Measurements from ENCODE around the gene SPAG7. TPM values are rescaled to one million over a fixed set of nuclear protein-coding genes. Genes with fewer than 3 reads are reported as not detected.
A peak's percentile ranks its signal among the peaks of the same experiment; 100 is the strongest.

Gene SPAG7
- total RNA-seq, 1 experiment from 2014 or later = 23.1 TPM

DNA sequence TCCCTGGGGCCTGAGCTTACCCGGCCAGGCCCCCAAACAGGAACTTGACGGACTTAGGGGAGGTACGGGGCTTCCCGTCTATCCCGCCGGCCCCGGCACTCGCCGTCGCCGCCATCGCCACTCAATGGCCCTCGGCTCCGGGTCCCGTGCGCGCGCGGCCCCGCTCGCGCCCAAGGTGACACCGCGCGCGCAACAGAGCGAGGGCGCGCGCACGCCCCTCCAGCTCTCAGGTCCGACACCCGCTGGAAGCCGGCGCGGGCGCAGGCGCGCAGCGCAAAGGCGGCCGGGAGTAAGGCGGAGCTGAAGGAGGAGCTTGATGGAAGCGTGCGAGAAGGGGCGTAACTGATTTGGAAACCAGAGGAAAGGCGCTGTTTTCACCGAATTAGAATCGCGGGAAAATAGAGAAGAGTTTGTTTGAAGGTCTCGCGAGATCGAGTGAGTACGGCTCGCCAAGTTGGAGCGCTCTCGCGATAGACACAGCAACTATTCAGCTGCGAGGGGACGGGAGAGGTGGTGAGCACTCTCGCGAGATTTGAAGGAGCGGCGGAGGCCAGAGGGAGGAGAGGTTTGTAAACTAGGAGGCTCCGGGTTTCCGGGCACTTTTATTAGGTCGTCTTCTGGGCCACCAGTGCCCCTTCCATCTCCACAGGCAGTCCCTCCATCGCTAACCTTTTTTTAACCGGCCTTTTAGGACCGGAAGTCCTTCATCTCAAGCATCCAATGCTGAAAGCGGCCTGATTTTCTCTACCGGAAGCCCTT, 27.6 kb downstream of the SPAG7 start, which contains the start of the genes RNF167 and SLC25A11:
RNF167 (plus strand) TSS at position 473 of the 759 bp plus-strand sequence. CDS start 642 bp downstream, outside the sequence.
SLC25A11 (minus strand) TSS at position 251 of the 759 bp plus-strand sequence; CDS start at position 115, 136 bp downstream.
- no peaks in the 10 kb centered on the region for H3K27me3 ChIP-seq (replicated peaks; ENCODE audit: control insufficient read depth, insufficient read depth, low read length)
- H3K36me3 Mint-ChIP-seq (ENCODE audit: insufficient read depth, unreplicated experiment) = peaks cover 24% of the 10 kb centered on the region
- H3K9me3 Mint-ChIP-seq (ENCODE audit: unreplicated experiment) = no peaks in the 10 kb centered on the region
- H3K4me1 ChIP-seq = no peaks in the 10 kb centered on the region
- H3K4me3 ChIP-seq (ENCODE audit: low read depth, low read length) = peak within 1 kb of the TSS; percentile 73
- peak within 1 kb of the TSS; percentile 89 for H3K27ac Mint-ChIP-seq (ENCODE audit: unreplicated experiment)
- no peak for TF ChIP-seq CTCF (IDR thresholded peaks at IDR 0.05; ENCODE audit: insufficient read depth in 1 of 2, low read depth in 1 of 2, low read length in 1 of 2, severe bottlenecking in 1 of 2, unreplicated experiment in 1 of 2)
- DNase-seq = peak; percentile 91 to 94
- no peaks in the 10 kb centered on the region for H3K9me3 ChIP-seq
- H3K4me1 Mint-ChIP-seq (ENCODE audit: low read depth, unreplicated experiment) = peaks cover 5% of the 10 kb centered on the region
- intact Hi-C loops (cut with micrococcal nuclease; ENCODE audit: unreplicated experiment) = loop anchor here (1.0 to 2.0 kb wide), 3 partner anchors 9 to 31 kb away; partner anchors contain the start of gene SPAG7
- H3K36me3 ChIP-seq (ENCODE audit: control insufficient read depth, insufficient read depth, low read length) = no peaks in the 10 kb centered on the region
- no peaks in the 10 kb centered on the region for H3K27me3 Mint-ChIP-seq (ENCODE audit: insufficient read depth, unreplicated experiment)
- no TSS peak for BruUV-seq (replicated peaks)
- POLR2A ChIA-PET = interaction anchor here (0.6 to 2.6 kb wide), 10 partner anchors 12 to 301 kb away, joined by 3 to 54 read pairs (median 5); partner anchors contain the start of genes ENO3, KIF1C and SPAG7
- CTCF ChIA-PET = interaction anchor here (0.7 to 2.2 kb wide), 5 partner anchors 10 to 230 kb away, joined by 3 to 19 read pairs (median 3); partner anchors contain the start of genes ARRB2 and SPAG7
- H3K4me3 Mint-ChIP-seq (ENCODE audit: unreplicated experiment) = peak within 1 kb of the TSS; percentile 87

DNA sequence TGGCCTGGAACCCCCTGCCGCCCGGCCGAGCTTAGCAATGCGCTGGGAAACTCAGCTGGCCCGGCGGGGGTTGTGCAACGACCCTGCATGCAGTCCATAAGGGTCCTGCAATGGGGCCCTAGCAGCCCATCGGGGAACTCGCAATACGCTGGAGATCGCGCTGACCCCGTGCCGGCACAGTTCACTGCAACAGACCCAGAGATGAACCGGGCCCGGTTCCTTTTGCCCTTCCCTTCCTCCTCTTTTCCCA, 28.1 kb downstream of the SPAG7 start:
- no peaks in the 10 kb centered on the region for H3K9me3 Mint-ChIP-seq (ENCODE audit: unreplicated experiment)
- H3K27me3 Mint-ChIP-seq (ENCODE audit: insufficient read depth, unreplicated experiment) = no peaks in the 10 kb centered on the region
- CTCF ChIA-PET = interaction anchor here (0.8 to 2.2 kb wide), 3 partner anchors 28 to 43 kb away, joined by 3 to 19 read pairs (median 7); partner anchors contain the start of gene SPAG7
- no TSS peak for BruUV-seq (replicated peaks)
- DNase-seq = no peak
- H3K36me3 ChIP-seq (ENCODE audit: control insufficient read depth, insufficient read depth, low read length) = no peaks in the 10 kb centered on the region
- H3K36me3 Mint-ChIP-seq (ENCODE audit: insufficient read depth, unreplicated experiment) = peaks cover 22% of the 10 kb centered on the region
- peak overlapping the region; percentile 87 for H3K4me3 Mint-ChIP-seq (ENCODE audit: unreplicated experiment)
- H3K27me3 ChIP-seq (replicated peaks; ENCODE audit: control insufficient read depth, insufficient read depth, low read length) = no peaks in the 10 kb centered on the region
- peak overlapping the region; percentile 73 for H3K4me3 ChIP-seq (ENCODE audit: low read depth, low read length)
- TF ChIP-seq CTCF (IDR thresholded peaks at IDR 0.05; ENCODE audit: insufficient read depth in 1 of 2, low read depth in 1 of 2, low read length in 1 of 2, severe bottlenecking in 1 of 2, unreplicated experiment in 1 of 2) = no peak
- POLR2A ChIA-PET = interaction anchor here (0.9 to 2.6 kb wide), 6 partner anchors 13 to 292 kb away, joined by 3 to 54 read pairs (median 7); partner anchors contain the start of genes ENO3, KIF1C and SPAG7
- no peak overlapping the region for H3K27ac Mint-ChIP-seq (ENCODE audit: unreplicated experiment)
- peaks cover 5% of the 10 kb centered on the region for H3K4me1 Mint-ChIP-seq (ENCODE audit: low read depth, unreplicated experiment)
- intact Hi-C loops (cut with micrococcal nuclease; ENCODE audit: unreplicated experiment) = loop anchor here (1.0 kb wide), 1 partner anchor 30 kb away; no protein-coding TSS in a partner anchor
- no peaks in the 10 kb centered on the region for H3K9me3 ChIP-seq
- H3K4me1 ChIP-seq = no peaks in the 10 kb centered on the region

DNA sequence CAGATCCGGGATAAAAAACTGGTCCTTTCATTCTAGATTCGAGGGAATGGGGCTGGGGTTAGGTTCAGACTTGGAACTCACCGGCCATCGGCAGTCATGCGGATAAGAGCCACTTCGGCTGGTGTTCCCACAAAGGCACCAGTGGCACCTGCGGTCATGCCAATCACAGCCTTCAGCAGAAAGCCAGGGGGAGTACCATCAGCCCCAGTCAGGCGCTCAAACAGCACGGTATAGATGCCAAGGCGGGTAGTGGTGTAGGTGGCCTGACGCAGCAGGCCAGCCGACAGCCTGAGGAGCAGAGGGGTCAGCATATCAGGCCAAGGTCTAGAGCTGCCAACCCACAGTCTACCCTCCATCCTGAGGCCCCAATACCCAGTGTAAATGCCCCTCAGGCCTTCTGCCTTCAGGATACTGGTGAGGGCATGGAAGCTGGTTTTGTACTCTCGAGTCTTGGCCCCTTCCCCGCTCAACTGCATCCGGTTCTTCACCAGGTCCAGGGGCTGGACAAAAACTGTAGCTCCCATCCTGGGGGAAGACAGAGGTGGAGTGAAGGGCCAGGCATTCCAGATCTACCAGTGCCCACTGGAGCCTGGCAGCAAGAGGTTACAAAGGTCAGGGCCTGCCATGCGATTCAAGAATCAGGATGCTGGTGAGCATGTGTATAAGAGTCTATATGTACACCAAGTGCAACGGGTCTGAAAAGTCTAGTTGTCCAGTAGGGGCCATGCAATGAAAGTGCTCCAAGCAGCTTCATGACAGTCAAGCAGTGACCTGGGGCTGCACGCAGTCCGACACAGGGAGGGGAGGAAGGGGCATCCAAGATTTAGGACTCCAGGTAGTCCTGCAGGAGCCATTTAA, 28.7 kb downstream of the SPAG7 start:
- no peaks in the 10 kb centered on the region for H3K9me3 Mint-ChIP-seq (ENCODE audit: unreplicated experiment)
- no peaks in the 10 kb centered on the region for H3K9me3 ChIP-seq
- ChIA-PET CTCF (interaction anchor here (1.6 to 2.2 kb wide), 2 partner anchors 29 to 30 kb away, joined by 7 to 19 read pairs; partner anchors contain the start of gene SPAG7), POLR2A (interaction anchor here (1.6 to 2.6 kb wide), 3 partner anchors 13 to 30 kb away, joined by 10 to 54 read pairs (median 13); partner anchors contain the start of genes ENO3 and SPAG7)
- no peaks in the 10 kb centered on the region for H3K27me3 Mint-ChIP-seq (ENCODE audit: insufficient read depth, unreplicated experiment)
- peak overlapping the region; percentile 87 for H3K4me3 Mint-ChIP-seq (ENCODE audit: unreplicated experiment)
- TF ChIP-seq CTCF (IDR thresholded peaks at IDR 0.05; ENCODE audit: insufficient read depth in 1 of 2, low read depth in 1 of 2, low read length in 1 of 2, severe bottlenecking in 1 of 2, unreplicated experiment in 1 of 2) = no peak
- peak overlapping the region; percentile 73 for H3K4me3 ChIP-seq (ENCODE audit: low read depth, low read length)
- no peak overlapping the region for H3K27ac Mint-ChIP-seq (ENCODE audit: unreplicated experiment)
- peaks cover 5% of the 10 kb centered on the region for H3K4me1 Mint-ChIP-seq (ENCODE audit: low read depth, unreplicated experiment)
- intact Hi-C loops (cut with micrococcal nuclease; ENCODE audit: unreplicated experiment) = loop anchor here (1.0 kb wide), 1 partner anchor 30 kb away; no protein-coding TSS in a partner anchor
- DNase-seq = no peak
- H3K4me1 ChIP-seq = no peaks in the 10 kb centered on the region
- no peaks in the 10 kb centered on the region for H3K27me3 ChIP-seq (replicated peaks; ENCODE audit: control insufficient read depth, insufficient read depth, low read length)
- H3K36me3 Mint-ChIP-seq (ENCODE audit: insufficient read depth, unreplicated experiment) = peaks cover 23% of the 10 kb centered on the region
- TSS peak; percentile 20 for BruUV-seq (replicated peaks)
- H3K36me3 ChIP-seq (ENCODE audit: control insufficient read depth, insufficient read depth, low read length) = no peaks in the 10 kb centered on the region

Data from Caco-2 (cell line).